ENCODE data around the gene NHS.

Gene NHS

DNA sequence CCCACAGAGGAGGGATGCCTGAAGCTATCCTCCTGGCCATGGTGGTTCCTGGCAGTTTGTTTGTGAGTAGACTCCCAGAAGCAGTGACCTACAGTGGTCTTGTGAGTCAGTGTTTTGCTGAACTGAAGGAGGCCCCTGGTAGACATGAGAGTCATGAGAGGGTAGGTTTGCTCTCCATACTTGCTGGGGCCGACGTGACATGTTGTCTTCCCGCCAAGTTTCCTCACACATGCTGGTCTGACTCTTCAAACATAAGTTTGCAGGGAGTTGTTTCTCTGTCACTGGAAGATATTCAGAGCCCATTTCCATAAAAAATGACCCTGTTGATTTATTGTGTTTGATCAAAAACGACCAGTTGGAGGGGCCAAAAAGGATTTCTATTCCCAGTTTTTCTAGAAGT is 231.2 kb downstream of the NHS start:
- H3K4me3 ChIP-seq (ENCODE audit: low read depth, low read length), result no peak overlapping the region
- TF ChIP-seq, protein P1, sequence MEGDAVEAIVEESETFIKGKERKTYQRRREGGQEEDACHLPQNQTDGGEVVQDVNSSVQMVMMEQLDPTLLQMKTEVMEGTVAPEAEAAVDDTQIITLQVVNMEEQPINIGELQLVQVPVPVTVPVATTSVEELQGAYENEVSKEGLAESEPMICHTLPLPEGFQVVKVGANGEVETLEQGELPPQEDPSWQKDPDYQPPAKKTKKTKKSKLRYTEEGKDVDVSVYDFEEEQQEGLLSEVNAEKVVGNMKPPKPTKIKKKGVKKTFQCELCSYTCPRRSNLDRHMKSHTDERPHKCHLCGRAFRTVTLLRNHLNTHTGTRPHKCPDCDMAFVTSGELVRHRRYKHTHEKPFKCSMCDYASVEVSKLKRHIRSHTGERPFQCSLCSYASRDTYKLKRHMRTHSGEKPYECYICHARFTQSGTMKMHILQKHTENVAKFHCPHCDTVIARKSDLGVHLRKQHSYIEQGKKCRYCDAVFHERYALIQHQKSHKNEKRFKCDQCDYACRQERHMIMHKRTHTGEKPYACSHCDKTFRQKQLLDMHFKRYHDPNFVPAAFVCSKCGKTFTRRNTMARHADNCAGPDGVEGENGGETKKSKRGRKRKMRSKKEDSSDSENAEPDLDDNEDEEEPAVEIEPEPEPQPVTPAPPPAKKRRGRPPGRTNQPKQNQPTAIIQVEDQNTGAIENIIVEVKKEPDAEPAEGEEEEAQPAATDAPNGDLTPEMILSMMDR (IDR thresholded peaks at IDR 0.05; ENCODE audit: low read depth, low read length), result no peak

DNA sequence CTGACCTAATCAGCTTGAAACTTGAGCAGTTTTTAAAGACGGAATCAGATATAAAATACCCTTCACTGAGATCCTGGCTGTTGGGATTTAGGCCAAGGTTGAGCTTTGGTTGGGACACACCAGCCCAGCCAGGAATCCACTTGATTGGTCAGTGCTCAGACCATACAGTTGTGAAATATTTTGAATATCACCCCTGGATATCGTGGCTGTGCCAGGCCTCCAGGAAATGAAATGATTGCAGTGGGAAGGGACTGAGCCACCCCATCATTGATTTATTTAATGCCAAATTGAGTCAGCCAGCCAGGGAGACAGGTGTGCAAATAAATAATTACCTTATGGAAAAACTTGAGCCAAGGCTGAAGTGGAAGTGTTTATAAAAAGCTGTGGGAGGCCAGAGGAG is 233.9 kb downstream of the NHS start:
- TF ChIP-seq, protein P1 (IDR thresholded peaks at IDR 0.05; ENCODE audit: low read depth, low read length), result no peak
- H3K4me3 ChIP-seq (ENCODE audit: low read depth, low read length), result no peak overlapping the region

DNA sequence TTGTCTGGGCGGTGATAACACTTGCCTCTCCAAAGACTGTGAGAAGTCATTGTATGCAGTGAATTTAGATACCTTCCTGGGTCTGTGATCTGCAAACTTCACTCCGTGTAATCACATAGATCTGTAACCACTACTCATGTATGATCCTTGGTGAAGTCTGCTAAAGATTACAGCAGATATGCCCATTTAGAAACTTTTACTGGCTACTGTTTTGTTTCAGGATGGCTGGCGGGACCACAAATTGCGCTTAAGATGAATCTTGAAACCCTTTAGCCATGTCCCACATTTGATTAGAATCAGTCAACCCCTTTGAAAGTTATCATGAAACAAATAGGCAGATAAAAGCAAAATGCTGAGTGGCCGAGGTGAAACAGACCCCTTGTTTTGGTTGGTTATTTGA is 235.8 kb downstream of the NHS start:
- H3K4me3 ChIP-seq (ENCODE audit: low read depth, low read length), result no peak overlapping the region
- TF ChIP-seq, protein P1 (IDR thresholded peaks at IDR 0.05; ENCODE audit: low read depth, low read length), result no peak

DNA sequence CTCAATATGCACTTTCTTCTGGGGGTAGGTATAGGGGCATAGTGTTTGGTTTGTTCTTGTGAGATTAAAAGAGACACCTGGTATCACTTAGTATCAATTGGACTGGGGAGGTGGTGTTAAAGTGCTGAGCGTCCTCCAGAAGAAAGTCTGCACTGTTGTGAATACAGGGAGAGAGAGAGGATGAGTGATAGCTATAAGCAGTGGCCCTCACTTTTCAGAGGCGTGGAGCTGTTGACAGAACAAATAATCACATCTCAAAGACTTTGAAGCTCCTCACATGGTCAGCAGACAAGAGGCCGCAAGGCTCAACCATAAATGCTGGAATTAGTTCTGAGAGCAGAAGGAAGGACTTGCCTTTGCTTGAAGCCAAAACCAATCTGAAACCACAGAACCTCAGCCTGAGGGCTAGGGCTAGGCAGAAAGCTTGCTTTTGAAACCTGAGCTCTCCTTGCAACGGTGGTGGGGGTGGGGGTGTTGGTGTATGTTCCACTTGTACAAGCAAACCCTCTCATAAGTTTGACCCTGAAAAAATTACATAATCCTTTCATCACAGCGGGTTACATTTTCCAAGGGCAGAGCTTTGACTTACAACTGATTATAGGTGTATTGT is 239.1 kb downstream of the NHS start:
- no peak overlapping the region for H3K4me3 ChIP-seq (ENCODE audit: low read depth, low read length)
- TF ChIP-seq, protein P1 (IDR thresholded peaks at IDR 0.05; ENCODE audit: low read depth, low read length), result no peak

DNA sequence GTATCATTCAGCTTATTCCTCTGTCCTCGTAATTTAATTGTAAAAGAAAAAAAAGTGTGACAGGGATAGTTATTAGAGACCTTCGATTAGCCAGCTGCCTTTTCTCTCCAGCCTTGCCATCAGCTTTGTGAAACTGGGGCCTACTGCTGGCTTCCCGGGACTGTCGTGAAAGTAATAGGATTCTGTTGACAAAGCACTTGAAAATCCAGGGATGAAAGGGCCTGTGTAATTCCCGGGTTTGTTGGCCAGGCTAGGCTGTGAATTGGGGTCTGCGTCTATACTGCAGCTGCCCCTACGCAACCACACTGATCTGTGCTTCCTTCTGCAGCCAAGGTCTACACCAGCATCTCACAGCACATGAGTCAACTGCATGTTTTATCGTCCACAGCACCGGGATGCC is 241.9 kb downstream of the NHS start:
- TF ChIP-seq, protein P1 (IDR thresholded peaks at IDR 0.05; ENCODE audit: low read depth, low read length), result no peak
- H3K4me3 ChIP-seq (ENCODE audit: low read depth, low read length), result no peak overlapping the region

DNA sequence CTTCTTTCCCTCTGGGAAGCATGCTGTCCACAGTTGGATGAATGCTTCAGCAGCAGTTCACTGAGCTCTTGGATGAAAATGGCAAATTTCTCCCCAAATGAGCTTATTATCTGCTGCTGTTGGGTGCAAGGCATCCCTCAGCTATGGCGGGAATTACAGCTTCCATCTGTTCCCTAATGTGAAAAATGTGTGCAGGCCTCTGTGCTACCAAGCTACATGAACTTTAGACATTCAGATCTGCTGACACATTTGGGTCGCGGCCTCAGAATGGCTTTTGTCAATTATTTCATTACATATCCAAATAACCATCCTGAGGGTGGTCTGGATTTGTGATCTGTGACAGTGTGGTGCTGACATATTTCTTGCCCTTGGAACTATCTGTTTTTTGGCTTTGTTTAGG is 242.8 kb downstream of the NHS start:
- no peak overlapping the region for H3K4me3 ChIP-seq (ENCODE audit: low read depth, low read length)
- TF ChIP-seq, protein P1 (IDR thresholded peaks at IDR 0.05; ENCODE audit: low read depth, low read length), result no peak

DNA sequence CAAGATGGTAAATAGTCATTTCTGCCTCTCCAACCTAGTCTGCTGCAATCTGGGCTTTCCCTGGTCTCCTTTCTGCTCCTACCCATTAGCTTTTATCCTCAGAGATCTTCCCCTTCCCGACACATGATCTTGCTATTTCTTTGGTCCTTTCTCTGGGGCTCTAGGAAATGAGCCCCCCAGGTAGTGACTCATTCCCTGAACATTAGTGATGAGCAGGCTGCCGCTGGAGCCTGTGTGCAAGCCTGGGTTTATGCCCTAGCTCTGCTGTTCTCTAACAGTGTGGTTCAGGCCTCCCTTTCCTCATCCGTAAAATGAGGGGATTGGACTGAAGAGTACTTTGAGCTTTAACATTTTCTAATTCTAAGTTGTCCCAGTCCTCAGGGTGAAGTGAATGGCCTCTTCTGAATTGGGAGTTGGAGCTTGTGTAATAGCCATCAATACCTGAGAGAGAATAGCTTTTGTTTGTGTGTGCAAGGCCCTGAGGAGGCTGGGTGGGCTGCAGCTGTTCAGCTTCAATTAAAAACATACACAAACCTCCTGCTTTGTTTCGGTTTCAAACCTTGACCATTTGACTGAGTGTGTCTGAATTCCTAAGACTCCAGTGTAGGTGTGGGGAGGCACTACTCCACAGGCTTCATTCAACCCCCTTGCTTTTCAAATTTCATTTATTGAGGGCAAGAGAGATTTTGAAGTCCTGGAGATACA is 246.7 kb downstream of the NHS start:
- no peak overlapping the region for H3K4me3 ChIP-seq (ENCODE audit: low read depth, low read length)
- TF ChIP-seq, protein P1 (IDR thresholded peaks at IDR 0.05; ENCODE audit: low read depth, low read length), result no peak

Data from WI38 (cell line).